Ishikawa (cell line): ENCODE data around the gene PRDM11.

Experiments used
- CEBPB ChIP-seq: IDR thresholded peaks from 2 replicates; pipeline ENCODE4 v1.6.1; 2012
- CREB1 ChIP-seq: IDR thresholded peaks from 2 replicates; pipeline ENCODE4 v1.6.1; 2012; ENCODE audit warnings: low read depth
- EGR1 ChIP-seq: IDR thresholded peaks from 2 replicates; pipeline ENCODE4 v1.6.1; 2012
- EP300 ChIP-seq: IDR thresholded peaks from 2 replicates; pipeline ENCODE4 v1.6.1; 2012; ENCODE audit warnings: borderline replicate concordance
- FOXM1 ChIP-seq: IDR thresholded peaks from 2 replicates; pipeline ENCODE4 v1.6.1; 2012; ENCODE audit warnings: low read depth, borderline replicate concordance
- NFIC ChIP-seq: IDR thresholded peaks from 2 replicates; pipeline ENCODE4 v1.6.1; 2012
- RAD21 ChIP-seq: IDR thresholded peaks from 2 replicates; pipeline ENCODE4 v1.6.1; 2012; ENCODE audit warnings: low read depth
- REST ChIP-seq: IDR thresholded peaks from 2 replicates; pipeline ENCODE4 v1.6.1; 2012; ENCODE audit warnings: low read depth, mild to moderate bottlenecking
- TAF1 ChIP-seq: IDR thresholded peaks from 2 replicates; pipeline ENCODE4 v1.6.1; 2012; ENCODE audit warnings: low read depth, mild to moderate bottlenecking
- TCF12 ChIP-seq: IDR thresholded peaks from 2 replicates; pipeline ENCODE4 v1.6.1; 2012; ENCODE audit warnings: low read depth
- YY1 ChIP-seq: IDR thresholded peaks from 2 replicates; pipeline ENCODE4 v1.6.1; 2012; ENCODE audit warnings: low read depth
- ZBTB7A ChIP-seq: IDR thresholded peaks from 2 replicates; pipeline ENCODE4 v1.6.1; 2012; ENCODE audit warnings: low read depth
- TF ChIP-seq, protein P1 (sequence below): IDR thresholded peaks from 2 replicates; pipeline ENCODE4 v1.6.1; 2012
- TF ChIP-seq, protein P2 (sequence below): IDR thresholded peaks from 2 replicates; pipeline ENCODE4 v1.6.1; 2012

GRCh38 chr11:45226901-45227300 is 80.5 kb downstream of the PRDM11 start:
- TF ChIP-seq, protein P1, sequence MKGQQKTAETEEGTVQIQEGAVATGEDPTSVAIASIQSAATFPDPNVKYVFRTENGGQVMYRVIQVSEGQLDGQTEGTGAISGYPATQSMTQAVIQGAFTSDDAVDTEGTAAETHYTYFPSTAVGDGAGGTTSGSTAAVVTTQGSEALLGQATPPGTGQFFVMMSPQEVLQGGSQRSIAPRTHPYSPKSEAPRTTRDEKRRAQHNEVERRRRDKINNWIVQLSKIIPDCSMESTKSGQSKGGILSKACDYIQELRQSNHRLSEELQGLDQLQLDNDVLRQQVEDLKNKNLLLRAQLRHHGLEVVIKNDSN = no peak
- no peak for TF ChIP-seq YY1
- no peak for TF ChIP-seq NFIC
- no peak for TF ChIP-seq TAF1
- TF ChIP-seq, protein P2, sequence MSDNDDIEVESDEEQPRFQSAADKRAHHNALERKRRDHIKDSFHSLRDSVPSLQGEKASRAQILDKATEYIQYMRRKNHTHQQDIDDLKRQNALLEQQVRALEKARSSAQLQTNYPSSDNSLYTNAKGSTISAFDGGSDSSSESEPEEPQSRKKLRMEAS = no peak
- TF ChIP-seq RAD21 = no peak
- no peak for TF ChIP-seq FOXM1
- TF ChIP-seq REST = no peak
- TF ChIP-seq CREB1 = no peak
- no peak for TF ChIP-seq EGR1
- TF ChIP-seq CEBPB = no peak
- TF ChIP-seq ZBTB7A = no peak
- no peak for TF ChIP-seq TCF12
- no peak for TF ChIP-seq EP300
